GM18508 (cell line): ENCODE results near the gene FAM131A.

Experiments used
- ATAC-seq: cut with Tn5 transposase; IDR thresholded peaks from one replicate; pipeline ENCODE4 v1.9.1; 2021; ENCODE audit warnings: moderate number of reproducible peaks; ENCODE audit not compliant: insufficient read depth, unreplicated experiment

Gene FAM131A

DNA sequence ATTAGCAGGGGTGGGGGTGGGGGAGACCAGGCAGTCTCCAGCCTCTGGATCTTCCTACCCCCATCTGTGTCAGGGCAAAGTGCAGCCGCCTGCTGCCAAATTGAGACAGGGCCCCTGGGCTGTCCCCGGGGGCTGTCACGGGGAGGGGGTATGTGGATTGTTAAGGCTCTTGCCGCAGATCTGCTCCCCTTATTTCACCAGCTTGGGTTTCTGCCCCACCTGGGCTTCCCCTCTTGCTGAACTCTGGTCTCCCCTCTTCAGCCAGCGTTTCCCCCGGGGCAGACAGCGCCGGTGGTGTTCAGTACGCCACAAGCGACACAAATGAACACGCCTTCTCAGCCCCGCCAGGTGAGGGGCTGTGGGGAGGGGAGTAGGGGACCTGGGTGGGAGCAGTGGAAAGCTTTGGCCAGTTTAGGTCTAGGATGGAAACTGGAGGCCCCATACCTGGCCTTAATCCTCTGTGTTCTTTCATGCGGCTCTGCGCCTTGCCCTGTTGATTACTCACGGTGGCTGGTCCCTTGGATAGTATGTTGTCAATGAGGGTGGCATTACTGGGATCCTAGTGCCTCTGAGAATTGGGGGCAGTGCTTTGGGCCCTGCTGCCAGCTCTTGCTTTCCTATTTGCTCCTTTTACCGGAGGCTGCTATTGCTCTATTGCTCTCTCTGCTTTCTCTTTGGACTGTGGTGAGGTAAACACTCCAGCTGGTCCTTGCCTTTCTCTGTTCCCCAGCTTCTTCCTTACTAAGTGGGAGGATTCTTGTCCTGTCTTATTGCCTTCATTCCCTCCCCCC is 21.3 kb upstream of the FAM131A start:
- no peak for ATAC-seq

DNA sequence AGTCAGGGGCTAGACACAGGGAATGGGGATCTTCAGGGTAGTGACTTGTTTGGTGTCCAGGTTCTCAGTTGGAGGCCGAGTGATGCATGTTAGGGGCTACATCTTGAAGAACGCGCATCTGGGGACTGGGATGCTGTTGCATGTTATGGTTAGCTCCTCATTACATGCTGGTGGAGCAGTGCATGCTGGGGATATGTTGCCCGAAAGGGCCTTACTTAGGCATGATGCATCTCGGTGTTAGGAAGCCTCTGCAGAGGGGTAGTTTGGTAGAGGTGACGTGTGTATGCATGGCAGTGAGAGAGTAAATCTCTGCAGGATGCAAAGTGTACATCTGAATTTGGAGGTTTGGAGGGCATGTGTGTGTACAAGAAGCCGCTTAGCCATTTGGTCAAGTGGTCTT is 20.6 kb upstream of the FAM131A start:
- no peak for ATAC-seq

DNA sequence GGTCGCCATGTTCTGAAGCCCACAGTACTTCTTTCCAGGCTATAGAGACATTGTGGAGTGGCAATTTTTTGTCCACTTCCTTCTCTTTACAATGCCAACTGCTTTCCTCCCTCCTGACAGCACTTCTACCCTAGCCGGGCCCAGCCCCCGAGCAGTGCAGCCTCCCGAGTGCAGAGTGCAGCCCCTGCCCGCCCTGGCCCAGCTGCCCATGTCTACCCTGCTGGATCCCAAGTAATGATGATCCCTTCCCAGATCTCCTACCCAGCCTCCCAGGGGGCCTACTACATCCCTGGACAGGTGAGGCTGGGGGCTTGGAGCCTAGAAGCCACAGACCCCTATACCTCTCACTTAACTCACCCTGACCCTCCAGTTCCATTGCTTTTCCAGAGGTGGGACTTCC is 20.2 kb upstream of the FAM131A start:
- ATAC-seq: no peak

DNA sequence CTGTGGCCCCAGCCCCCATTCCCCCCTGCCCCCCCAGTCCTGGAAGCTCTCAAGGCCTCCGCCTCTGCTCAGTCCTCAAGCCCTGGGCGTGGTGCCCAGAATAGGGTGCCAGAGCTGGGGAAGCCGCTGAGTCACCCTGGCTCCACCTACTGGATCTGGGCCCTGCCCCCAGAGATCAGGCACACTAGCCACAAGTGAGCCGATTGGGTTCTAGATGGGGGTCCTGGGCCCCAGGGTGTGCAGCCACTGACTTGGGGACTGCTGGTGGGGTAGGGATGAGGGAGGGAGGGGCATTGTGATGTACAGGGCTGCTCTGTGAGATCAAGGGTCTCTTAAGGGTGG is 17.3 kb upstream of the FAM131A start:
- no peak for ATAC-seq

DNA sequence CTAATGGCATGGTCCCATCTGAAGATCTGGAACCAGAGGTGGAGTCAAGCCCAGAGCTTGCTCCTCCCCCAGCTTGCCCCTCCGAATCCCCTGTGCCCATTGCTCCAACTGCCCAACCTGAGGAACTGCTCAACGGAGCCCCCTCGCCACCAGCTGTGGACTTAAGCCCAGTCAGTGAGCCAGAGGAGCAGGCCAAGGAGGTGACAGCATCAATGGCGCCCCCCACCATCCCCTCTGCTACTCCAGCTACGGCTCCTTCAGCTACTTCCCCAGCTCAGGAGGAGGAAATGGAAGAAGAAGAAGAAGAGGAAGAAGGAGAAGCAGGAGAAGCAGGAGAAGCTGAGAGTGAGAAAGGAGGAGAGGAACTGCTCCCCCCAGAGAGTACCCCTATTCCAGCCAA is 15.7 kb upstream of the FAM131A start:
- no peak for ATAC-seq

DNA sequence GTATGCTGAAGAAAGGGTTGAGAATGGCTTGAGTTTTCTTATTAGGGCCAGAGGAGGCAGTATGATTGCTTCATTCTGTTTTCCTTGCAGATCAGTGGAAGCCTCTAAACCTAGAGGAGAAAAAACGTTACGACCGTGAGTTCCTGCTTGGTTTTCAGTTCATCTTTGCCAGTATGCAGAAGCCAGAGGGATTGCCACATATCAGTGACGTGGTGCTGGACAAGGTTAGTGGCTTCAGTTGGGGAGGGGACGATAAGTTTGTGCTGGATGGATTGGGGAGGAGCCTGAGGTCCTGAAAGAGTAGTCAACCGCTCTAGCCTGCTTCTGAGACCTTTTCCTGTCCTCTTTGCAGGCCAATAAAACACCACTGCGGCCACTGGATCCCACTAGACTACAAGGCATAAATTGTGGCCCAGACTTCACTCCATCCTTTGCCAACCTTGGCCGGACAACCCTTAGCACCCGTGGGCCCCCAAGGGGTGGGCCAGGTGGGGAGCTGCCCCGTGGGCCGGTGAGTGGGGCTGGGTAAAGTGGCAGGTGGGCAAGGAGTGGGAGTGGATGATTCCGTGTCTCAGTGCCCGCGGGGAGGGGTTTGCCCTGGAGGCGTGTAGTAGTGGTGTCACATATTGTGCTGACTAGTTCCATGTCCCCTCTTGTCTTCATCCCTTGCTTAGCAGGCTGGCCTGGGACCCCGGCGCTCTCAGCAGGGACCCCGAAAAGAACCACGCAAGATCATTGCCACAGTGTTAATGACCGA is 14.5 kb upstream of the FAM131A start:
- ATAC-seq: no peak

DNA sequence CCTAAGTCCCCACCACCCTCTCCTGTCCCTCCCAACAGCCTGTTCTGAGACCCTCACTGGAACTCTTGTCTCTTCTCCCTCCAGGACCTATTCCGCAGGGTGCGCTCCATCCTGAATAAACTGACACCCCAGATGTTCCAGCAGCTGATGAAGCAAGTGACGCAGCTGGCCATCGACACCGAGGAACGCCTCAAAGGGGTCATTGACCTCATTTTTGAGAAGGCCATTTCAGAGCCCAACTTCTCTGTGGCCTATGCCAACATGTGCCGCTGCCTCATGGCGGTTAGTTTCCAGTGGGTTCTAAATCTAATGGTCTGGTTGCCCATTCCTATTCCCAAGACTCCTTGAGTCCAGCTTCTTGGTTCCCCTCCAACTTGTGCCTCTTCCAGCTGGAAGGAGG is 13.7 kb upstream of the FAM131A start:
- no peak for ATAC-seq

DNA sequence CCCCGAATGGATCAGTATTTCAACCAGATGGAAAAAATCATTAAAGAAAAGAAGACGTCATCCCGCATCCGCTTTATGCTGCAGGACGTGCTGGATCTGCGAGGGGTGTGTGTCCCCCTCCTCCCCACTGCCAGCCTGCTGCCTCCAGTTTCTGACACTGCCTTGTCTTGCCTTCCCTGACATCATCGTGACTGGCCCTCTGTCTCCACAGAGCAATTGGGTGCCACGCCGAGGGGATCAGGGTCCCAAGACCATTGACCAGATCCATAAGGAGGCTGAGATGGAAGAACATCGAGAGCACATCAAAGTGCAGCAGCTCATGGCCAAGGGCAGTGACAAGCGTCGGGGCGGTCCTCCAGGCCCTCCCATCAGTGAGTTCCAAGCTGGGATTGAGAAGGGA is 12.1 kb upstream of the FAM131A start:
- ATAC-seq: no peak

DNA sequence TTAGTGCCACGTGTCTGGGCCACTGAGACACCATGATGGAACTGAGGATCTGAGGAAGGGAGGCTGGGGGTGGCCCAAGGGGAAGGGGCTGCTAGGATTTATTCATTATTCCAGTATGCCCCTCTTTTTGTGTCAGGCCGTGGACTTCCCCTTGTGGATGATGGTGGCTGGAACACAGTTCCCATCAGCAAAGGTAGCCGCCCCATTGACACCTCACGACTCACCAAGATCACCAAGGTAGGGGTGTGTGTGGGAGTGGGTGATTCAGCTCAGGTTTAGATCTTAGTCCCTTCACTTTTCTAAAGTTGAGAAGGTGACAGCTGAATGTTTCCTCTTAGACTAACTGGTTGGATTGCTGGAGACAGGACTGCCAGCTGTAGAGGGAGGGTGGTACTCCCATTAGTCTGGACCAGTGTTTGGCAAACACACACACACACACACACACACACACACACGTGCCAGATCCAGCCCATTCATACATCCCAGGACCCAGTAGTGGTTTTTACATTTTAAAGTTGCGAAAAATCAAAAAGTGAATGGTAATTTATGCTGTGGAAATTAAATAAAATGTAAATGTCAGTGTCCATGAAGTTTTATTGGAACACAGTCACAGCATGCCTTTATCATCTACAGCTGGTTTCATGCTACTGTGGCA is 11.6 kb upstream of the FAM131A start:
- no peak for ATAC-seq

DNA sequence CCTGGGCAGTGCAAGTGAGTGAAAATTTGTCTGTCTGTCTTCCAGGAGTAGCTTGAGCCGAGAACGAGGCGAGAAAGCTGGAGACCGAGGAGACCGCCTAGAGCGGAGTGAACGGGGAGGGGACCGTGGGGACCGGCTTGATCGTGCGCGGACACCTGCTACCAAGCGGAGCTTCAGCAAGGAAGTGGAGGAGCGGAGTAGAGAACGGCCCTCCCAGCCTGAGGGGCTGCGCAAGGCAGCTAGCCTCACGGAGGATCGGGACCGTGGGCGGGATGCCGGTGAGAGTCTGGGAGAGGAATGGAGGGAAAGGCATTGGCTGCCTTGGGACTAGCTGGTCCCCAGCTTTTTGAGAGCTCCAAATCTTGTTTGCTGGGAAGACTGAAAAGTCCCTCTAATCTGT is 10.2 kb upstream of the FAM131A start:
- no peak for ATAC-seq

DNA sequence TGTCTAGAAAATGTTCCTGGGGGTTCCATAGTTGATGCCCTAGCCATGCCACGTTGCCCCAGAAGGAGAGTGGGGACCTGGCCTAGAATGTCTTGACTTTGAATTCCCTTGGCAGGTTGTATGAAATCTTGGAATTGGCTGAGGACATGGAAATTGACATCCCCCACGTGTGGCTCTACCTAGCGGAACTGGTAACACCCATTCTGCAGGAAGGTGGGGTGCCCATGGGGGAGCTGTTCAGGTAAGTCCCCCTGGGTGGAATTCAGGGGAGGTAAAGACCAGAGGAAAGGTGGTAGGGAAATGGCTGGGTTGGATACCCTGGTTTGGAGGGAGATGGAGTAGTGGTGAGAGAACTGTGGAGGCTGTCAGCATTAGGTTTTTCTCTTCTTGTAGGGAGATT is 8.9 kb upstream of the FAM131A start:
- no peak for ATAC-seq

DNA sequence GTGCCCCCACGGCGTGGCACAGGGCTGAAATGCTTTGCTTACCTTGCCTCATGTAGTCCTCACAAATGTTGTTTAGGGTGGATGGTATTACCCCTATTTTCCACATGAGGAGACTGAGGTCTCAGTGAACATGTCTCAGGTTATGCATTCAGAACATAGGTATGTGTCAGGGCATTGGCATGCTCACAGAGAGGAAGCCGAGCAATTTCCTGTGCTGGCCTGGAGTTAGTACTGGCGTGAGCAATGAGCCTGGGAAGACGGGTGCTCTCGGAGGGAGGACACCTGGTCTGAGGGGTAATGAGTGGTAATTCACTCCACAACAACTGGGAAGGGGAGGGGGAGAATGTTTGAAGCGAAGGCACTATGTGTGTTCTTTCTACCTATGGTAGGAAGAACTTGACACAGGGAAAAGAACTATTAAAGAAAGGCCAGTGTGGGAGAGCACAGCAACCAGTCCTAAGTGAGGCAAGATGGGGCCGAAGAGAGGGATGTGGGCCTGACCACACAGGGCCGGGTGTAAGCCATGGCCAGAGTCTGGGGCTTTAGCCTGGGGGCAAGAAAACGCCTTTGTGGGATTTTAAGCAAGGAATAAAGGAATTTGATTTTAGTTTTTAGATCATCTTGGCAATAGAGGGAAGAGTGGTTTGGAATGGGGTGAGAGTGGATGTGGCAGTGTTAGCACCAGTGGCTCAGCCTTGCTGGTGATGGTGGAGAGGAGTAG is 4.9 kb upstream of the FAM131A start:
- no peak for ATAC-seq

DNA sequence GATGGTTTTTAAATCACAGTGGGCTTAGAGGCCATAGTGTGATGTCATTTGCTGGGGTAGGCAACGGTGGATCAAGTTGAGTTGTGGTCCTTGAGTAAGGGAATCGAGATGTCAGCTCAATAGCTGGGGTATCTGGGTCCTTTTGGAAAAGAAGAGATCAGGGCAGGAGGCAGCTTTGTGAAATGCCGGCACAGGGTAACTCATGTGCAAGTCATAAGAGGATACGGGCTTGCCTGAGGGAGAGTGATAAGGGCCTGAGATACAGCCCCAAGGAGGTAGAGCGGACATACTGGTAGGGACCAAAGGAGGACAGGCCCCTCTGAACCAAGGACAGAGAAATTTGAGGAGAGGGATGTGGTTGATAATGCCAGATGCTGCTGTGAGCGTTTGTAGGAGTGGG is 4.2 kb upstream of the FAM131A start:
- ATAC-seq: no peak

DNA sequence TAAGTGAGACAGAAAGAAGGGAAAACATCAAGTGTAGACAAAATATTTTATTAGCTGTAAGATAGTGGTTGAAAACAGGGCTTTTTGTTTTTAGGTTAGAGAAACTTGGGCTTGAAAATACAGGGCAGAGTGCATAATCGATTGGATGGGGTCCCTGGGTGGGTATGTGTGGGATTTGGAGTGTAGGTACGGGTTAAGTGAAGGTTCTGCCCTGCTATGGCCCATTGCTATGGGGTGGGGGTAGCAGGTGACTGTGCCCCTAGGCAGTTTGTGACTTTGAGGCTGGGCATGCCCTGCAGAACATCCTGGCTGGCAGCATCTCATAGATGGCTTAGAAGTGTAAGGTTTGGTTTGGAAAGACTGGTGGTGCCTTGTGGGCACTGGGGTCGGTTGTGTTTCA is 3.7 kb upstream of the FAM131A start:
- ATAC-seq: no peak

DNA sequence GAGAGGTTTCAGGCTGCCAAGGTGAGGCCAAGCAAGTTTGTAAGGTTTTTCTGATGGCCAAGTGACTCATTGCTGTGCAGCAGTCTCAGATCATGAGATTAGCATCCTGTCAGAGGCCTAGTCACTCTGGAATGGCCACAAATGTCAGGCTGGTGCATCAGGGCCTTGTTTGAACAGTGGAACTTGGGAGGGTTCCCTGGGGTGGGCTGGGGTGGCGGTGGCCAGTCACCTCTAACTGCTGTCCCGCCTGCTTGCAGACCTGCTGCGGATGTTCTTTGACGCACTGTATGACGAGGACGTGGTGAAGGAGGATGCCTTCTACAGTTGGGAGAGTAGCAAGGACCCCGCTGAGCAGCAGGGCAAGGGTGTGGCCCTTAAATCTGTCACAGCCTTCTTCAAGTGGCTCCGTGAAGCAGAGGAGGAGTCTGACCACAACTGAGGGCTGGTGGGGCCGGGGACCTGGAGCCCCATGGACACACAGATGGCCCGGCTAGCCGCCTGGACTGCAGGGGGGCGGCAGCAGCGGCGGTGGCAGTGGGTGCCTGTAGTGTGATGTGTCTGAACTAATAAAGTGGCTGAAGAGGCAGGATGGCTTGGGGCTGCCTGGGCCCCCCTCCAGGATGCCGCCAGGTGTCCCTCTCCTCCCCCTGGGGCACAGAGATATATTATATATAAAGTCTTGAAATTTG is 2.8 kb upstream of the FAM131A start:
- ATAC-seq: no peak

DNA sequence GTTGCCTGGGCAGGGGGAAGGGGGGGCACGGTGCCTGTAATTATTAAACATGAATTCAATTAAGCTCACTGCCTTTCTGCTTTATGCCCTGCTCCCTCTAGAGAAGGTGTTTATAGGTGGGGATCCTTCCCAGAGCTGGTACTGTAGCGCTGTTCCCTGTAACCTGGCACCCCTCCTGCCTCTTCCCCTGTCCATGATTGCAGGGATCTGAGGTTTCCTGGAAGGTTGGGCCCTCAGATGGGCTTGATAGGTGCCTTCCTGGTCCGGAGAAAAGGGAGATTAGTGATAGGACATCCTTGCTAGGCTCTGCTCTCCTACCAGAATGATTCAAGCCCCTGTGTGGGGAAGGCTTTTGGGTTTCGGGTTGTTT is 2.1 kb upstream of the FAM131A start:
- ATAC-seq: no peak

DNA sequence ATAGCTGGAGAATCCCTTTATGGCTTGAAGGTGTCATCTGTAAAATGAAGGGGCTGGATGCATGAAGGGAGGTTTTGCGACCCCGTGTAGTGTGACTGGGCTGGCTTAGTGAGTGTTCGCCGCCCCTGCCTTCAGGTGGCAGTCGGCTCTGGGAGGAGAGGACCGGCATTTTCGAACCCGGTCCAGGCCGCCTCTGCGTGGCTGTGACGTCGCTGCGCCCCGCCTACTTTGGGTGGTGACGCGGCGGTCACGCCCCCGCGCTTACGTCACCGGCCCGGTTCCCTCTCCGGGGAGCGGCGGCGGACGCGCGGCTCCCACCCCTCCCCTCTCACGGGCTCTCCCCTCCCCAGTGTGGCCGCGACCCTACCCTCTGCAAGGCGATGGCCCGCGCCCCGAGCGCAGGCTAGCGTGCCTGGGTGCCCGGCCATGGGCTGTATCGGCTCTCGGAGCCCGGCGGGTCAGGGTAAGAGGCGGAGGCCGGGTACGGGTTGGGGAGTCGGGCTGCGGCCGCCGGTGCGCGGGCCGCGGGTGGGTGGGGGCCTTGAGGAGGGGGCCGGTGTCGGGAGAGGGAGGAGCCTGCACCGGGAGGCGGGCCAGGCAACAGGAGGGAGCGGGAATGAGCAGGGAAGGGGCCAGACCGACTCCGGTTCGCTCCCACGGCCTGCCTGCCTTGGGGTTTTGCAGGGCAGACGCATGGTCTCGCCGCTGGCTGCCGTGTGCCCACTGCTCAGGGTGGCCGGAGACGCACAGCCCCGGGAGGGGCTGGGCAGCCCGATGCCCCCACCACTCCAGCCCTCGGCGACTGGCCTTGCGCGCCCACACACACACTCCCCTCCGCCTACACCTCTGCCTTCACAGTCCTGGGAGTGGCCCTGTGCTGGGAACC is 1.5 kb upstream of the FAM131A start:
- ATAC-seq: no peak

DNA sequence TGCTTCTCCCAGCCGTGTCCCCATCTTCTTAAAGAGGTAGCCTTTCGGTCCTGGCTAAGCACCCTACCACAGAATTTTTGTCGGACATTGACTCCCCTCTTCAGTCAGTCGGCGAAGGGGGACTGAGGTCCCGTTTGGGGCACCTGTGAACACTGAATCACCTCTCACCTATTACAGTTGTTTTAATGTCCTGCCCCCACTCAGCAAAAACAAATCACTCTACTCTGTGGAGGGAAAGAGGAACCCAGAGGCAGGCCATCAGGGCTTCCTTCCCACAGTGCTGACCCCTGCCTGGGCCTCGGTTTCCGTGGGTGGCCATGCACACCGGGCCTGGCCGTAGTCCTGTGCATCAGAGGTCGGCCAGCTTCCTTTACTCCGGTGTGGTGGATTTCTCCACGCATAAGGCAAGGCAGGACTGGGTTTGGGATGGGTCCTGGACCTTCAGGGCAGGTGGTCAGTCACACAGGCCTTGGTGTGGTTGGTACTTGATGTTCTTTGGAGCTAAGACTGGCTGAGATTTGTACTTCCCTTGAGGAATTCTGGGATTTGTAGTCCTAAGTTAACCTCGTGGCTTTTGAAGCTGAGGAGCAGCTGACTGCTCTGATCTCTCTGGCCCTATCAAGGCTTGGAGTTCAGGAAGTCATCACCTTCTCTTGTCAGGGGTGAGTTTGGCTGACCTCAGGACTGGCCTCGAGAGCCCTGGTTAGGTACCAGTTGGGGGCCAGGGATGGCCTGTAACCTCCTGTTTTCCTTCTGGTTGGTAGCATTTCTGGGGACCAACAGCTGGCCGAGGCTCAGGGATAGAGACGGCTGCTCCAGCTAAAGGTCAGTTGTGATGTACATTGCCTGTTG is 627 bp upstream of the FAM131A start:
- no peak for ATAC-seq

DNA sequence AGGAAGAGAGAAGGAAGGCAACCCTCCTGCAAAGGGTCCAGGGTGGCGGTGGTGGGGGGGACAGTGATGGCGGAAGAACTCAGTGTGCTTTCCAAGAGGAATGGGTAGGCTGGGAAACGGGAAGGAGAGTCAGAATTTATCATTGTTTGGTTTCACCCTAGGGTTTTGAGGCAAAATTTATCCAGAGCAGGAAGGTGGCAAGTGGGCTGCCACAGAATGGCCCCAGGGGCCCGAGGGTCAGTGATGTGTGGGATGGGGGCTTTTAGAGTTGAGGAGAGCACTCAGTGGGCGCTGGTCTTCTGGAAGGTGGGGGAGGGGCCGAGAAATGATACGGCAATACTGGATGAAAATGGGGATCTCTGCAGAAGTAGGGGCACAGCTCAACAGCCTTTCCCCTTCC is 581 bp downstream of the FAM131A start:
- ATAC-seq: no peak
